Loucy (cell line): Measurements from ENCODE around the gene NCR2.

Experiments
- H2AFZ ChIP-seq: fragments of 200-600 bp; sonication (generic); 2 replicates; pipeline ENCODE4 v1.6.0; 2016; ENCODE audit warnings: antibody characterized with exemption, mild to moderate bottlenecking, low read length, moderate library complexity
- H3F3A ChIP-seq: fragments of 200-600 bp; 2 replicates; pipeline ENCODE4 v1.6.0; 2016; ENCODE audit warnings: antibody characterized with exemption, low read depth, mild to moderate bottlenecking
- H3K27me3 ChIP-seq: fragments of 200-600 bp; sonication (generic); 2 replicates; pipeline ENCODE4 v1.6.1; 2014; ENCODE audit warnings: low read length, mild to moderate bottlenecking; ENCODE audit not compliant: insufficient read depth, poor library complexity, severe bottlenecking
- H3K36me3 ChIP-seq: fragments of 200-600 bp; sonication (generic); 2 replicates; pipeline ENCODE4 v1.6.1; 2016; ENCODE audit warnings: low read length; ENCODE audit not compliant: insufficient read depth
- H3K4me1 ChIP-seq: fragments of 200-600 bp; sonication (generic); 2 replicates; pipeline ENCODE4 v1.5.1; 2014; ENCODE audit warnings: low read length, mild to moderate bottlenecking; ENCODE audit not compliant: insufficient read depth, poor library complexity, severe bottlenecking
- H3K4me2 ChIP-seq: fragments of 200-600 bp; sonication (generic); 2 replicates; pipeline ENCODE4 v1.6.0; 2014; ENCODE audit warnings: antibody characterized with exemption, low read length, low read depth, mild to moderate bottlenecking; ENCODE audit not compliant: poor library complexity, severe bottlenecking
- H3K4me3 ChIP-seq: fragments of 200-600 bp; sonication (generic); 2 replicates; pipeline ENCODE4 v1.5.1; 2014; ENCODE audit warnings: low read length, mild to moderate bottlenecking, mixed read lengths; ENCODE audit not compliant: poor library complexity, severe bottlenecking
- H3K79me2 ChIP-seq: fragments of 200-600 bp; sonication (generic); 2 replicates; pipeline ENCODE4 v1.6.1; 2014; ENCODE audit warnings: low read length; ENCODE audit not compliant: insufficient read depth
- H3K9ac ChIP-seq: fragments of 200-600 bp; sonication (generic); 2 replicates; pipeline ENCODE4 v1.6.0; 2014; ENCODE audit warnings: mild to moderate bottlenecking, low read depth, low read length, moderate library complexity; ENCODE audit not compliant: poor library complexity, severe bottlenecking
- H3K9me2 ChIP-seq: fragments of 200-600 bp; sonication (generic); replicated peaks from 2 replicates; pipeline ENCODE4 v1.6.1; 2016; ENCODE audit warnings: low read depth, low read length, mixed read lengths
- H3K9me3 ChIP-seq: fragments of 200-600 bp; sonication (generic); 2 replicates; pipeline ENCODE4 v1.6.1; 2014; ENCODE audit warnings: mild to moderate bottlenecking, antibody characterized with exemption, low read length, low read depth; ENCODE audit not compliant: insufficient read depth
- H4K20me1 ChIP-seq: fragments of 200-600 bp; sonication (generic); 2 replicates; pipeline ENCODE4 v1.6.0; 2014; ENCODE audit warnings: antibody characterized with exemption, low read length, mild to moderate bottlenecking; ENCODE audit not compliant: insufficient read depth, poor library complexity, severe bottlenecking
- EZH2phosphoT487 ChIP-seq: fragments of 200-600 bp; IDR thresholded peaks from 2 replicates; pipeline ENCODE4 v1.6.1; 2018; ENCODE audit warnings: antibody characterized with exemption, mild to moderate bottlenecking, moderate library complexity, borderline replicate concordance
- TF ChIP-seq, protein P1 (sequence below): fragments of 200-600 bp; sonication (generic); conservative IDR thresholded peaks from 2 replicates; pipeline ENCODE4 v1.5.1; 2014; ENCODE audit warnings: mild to moderate bottlenecking, antibody characterized with exemption, low read length

Gene NCR2

DNA sequence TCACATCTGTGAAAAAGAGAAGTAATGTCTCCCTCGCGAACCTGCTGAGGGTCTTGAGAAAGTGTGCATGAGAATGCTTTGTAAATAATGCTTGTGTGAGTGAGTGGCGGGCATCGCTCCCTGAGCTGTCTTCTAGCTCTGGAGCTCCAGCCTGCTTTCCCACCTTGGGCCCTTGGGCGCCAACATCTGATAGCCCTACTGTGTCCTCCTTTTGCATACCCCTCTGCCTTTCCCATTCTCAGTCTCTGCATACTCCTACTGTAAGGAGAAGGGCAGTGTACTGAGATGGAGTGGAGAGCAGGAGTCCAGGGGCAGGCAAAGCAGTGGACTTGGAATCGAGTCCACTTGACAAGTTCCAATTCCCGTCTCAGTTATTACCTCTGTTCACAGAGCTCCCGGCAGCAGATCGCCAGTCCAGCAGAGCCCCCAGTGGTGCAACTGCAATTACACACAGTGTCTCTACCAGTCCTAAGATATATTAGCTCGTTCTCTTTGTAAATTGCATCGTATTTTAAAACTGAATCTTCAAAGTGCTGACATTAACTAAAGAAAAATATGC is 847 bp upstream of the NCR2 start:
- Histone ChIP-seq H2AFZ (no peak overlapping the region), H3K9me2 (no peaks in the 10 kb centered on the region), H3F3A (no peaks in the 10 kb centered on the region), H3K4me2 (peak overlapping the region; percentile 49), H3K9ac (peak overlapping the region; percentile 36), H3K4me3 (peak overlapping the region; percentile 26), H3K27me3 (no peaks in the 10 kb centered on the region), H3K9me3 (no peaks in the 10 kb centered on the region), H4K20me1 (no peaks in the 10 kb centered on the region), H3K79me2 (no peaks in the 10 kb centered on the region), H3K36me3 (no peaks in the 10 kb centered on the region), H3K4me1 (peaks cover 70% of the 10 kb centered on the region)
- TF ChIP-seq, protein P1, sequence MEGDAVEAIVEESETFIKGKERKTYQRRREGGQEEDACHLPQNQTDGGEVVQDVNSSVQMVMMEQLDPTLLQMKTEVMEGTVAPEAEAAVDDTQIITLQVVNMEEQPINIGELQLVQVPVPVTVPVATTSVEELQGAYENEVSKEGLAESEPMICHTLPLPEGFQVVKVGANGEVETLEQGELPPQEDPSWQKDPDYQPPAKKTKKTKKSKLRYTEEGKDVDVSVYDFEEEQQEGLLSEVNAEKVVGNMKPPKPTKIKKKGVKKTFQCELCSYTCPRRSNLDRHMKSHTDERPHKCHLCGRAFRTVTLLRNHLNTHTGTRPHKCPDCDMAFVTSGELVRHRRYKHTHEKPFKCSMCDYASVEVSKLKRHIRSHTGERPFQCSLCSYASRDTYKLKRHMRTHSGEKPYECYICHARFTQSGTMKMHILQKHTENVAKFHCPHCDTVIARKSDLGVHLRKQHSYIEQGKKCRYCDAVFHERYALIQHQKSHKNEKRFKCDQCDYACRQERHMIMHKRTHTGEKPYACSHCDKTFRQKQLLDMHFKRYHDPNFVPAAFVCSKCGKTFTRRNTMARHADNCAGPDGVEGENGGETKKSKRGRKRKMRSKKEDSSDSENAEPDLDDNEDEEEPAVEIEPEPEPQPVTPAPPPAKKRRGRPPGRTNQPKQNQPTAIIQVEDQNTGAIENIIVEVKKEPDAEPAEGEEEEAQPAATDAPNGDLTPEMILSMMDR: peak; percentile 60
- TF ChIP-seq EZH2phosphoT487: no peak

DNA sequence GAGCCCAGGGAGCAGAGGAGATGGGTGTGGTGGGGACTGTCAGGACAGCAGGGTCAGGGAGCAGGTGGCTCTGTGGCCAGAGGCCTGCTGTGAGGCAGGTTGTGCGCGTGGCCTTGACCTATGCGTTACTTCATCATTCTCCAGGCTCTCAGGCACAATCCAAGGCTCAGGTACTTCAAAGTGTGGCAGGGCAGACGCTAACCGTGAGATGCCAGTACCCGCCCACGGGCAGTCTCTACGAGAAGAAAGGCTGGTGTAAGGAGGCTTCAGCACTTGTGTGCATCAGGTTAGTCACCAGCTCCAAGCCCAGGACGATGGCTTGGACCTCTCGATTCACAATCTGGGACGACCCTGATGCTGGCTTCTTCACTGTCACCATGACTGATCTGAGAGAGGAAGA is 535 bp downstream of the NCR2 start:
- Histone ChIP-seq H3K4me3 (no peak overlapping the region), H3K36me3 (no peaks in the 10 kb centered on the region), H3K79me2 (no peaks in the 10 kb centered on the region), H3K9me2 (no peaks in the 10 kb centered on the region), H4K20me1 (no peaks in the 10 kb centered on the region), H3K4me1 (peaks cover 70% of the 10 kb centered on the region), H3K9ac (no peak overlapping the region), H2AFZ (no peak overlapping the region), H3K27me3 (no peaks in the 10 kb centered on the region), H3K9me3 (no peaks in the 10 kb centered on the region), H3F3A (no peaks in the 10 kb centered on the region), H3K4me2 (no peak overlapping the region)
- TF ChIP-seq, protein P1: no peak
- no peak for TF ChIP-seq EZH2phosphoT487

DNA sequence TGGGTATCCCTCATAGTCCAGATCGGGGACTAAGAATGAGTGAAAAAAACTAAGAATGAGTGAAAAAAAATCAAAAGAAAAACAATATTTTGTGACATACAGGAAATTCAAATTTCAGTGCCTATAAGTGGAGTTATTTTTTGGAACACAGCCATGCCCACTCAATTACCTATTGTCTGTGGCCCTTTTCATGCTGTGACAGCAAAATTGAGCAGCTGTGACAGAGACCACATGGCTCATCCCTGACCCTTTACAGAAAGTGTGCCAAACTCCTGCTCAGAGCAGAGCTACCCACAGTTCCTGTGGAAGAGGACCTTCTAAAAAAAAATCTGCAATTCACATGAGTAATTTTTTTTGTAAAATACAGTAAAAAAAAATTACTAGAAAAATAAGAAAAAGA is 1.4 kb downstream of the NCR2 start:
- Histone ChIP-seq H3K9me3 (no peaks in the 10 kb centered on the region), H3K9ac (no peak overlapping the region), H3K36me3 (no peaks in the 10 kb centered on the region), H3K4me1 (peaks cover 65% of the 10 kb centered on the region), H2AFZ (0 out of 2 replicates have a peak overlapping the region, but pooled peaks have one; percentile 14), H4K20me1 (no peaks in the 10 kb centered on the region), H3K79me2 (no peaks in the 10 kb centered on the region), H3K27me3 (no peaks in the 10 kb centered on the region), H3K4me2 (no peak overlapping the region), H3F3A (no peaks in the 10 kb centered on the region), H3K9me2 (no peaks in the 10 kb centered on the region), H3K4me3 (no peak overlapping the region)
- TF ChIP-seq, protein P1: no peak
- TF ChIP-seq EZH2phosphoT487: no peak
